GM21390 (cell line): ENCODE results near the gene SLC41A3.
"Not testable (repeated sequence)": the region's sequence is repeated elsewhere in the genome, so short reads cannot be mapped to it uniquely, and the experiment has no call there.

Source experiments
- ATAC-seq: cut with Tn5 transposase; IDR thresholded peaks from one replicate; pipeline ENCODE4 v1.9.1; 2021; ENCODE audit not compliant: unreplicated experiment

Gene SLC41A3

DNA sequence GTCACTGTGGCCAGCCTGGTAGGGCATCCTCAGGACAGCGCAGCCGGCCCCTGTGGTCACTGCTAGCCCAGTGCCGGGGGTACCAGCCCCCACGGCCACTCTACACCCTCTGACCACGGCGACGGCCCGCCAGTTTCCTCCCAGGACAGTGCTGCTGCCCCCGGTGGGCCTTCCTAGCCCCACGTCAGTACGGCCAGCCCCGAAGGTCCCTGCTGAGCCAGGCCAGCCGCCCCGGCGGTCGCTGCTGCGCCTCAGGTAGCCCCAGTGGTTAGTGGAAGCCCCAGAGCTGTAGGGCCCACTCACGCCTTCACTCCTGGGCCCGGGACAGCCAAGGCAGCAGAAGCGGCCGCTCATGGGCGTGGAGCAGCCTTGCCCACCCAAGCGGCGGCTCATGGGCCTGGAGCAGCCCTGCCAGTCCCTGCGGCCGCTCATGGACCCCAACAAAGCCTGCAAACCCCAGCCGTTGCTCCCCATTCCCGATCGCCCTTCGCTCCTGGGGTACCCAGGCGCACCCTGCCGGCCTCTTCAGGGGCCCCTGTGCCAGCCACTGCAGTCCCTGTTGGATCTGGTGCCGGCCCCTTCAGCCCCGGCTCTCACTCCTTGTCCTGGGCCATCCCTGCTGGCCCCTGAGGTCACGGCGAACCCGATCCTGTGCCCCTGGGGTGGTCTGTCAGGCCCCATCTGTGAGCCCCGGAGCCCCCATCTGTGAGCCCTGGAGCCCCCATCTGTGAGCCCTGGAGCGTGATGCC lies 124.4 kb downstream of the SLC41A3 start:
- ATAC-seq, result no peak

- no peak for ATAC-seq
These were observed 125.2 kb downstream of the SLC41A3 start for GRCh38 chr3:125958511-125959316.

DNA sequence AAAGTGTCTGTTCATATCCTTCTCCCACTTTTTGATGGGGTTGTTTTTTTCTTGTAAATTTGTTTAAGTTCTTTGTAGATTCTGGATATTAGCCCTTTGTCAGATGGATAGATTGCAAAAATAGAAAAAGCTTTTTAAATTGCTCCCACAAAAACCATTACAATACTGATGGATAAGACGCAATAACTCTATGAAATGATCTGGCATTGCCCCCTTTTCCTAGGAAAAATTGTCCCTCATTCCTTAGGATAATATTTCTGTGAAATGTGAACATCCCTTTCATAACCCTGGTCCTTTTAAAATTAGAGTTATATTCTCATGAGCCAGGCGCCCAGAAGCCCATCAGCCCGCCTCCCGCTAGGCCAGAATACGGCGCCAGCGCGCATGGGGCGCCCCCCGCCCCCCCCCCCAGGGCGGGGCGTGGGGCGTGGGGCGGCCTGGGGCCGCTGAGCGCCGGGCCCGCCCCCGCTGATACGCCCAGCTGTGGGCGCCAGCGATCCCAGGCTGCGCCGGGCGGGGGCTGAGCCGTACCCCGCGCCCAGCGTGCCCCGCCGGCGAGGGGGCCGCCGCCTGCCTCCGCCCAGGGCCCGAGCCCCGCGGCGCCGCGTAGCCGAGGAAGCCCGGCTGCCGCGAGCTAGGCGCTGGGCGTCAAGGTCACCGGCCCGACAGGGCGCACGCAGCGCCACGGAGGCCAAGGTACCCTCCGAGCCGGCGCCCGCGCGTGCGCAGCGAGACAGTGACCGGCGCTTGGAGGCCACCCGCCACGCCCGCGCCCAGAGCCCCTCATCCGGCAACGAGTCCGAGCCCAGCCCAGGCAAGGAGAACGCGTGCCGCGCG lies 126.0 kb downstream of the SLC41A3 start:
- ATAC-seq, result no peak

DNA sequence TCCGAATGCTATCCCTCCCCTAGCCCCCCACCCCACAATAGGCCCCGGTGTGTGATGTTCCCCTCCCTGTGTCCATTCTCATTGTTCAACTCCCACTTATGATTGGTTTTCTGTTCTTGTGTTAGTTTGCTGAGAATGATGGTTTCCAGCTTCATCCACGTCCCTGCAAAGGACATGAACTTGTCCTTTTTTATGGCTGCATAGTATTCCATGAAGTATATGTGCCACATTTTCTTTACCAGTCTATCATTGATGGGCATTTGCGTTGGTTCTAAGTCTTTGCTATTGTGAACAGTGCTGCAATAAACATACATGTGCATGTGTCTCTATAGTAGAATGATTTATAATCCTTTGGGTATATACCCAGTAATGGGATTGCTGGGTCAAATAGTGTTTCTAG lies 126.9 kb downstream of the SLC41A3 start:
- not testable (repeated sequence) for ATAC-seq
